Measurements from ENCODE around the gene GRXCR2.

Gene GRXCR2

GRCh38 chr5:145834917-145835847 lies 37.6 kb downstream of the GRXCR2 start, which contains the start of gene PRELID2:
Gene PRELID2 (minus strand): TSS chr5:145835342. CDS start chr5:145835251, 91 bp downstream.
- DNase-seq = peak; percentile 49 to 58

- DNase-seq = no peak
Measured at GRCh38 chr5:145834554-145834916, 38.3 kb downstream of the GRXCR2 start.

GRCh38 chr5:145833631-145834200 lies 39.1 kb downstream of the GRXCR2 start:
- no peak for DNase-seq

GRCh38 chr5:145830594-145830993 lies 42.2 kb downstream of the GRXCR2 start:
- no peak for DNase-seq

DNA sequence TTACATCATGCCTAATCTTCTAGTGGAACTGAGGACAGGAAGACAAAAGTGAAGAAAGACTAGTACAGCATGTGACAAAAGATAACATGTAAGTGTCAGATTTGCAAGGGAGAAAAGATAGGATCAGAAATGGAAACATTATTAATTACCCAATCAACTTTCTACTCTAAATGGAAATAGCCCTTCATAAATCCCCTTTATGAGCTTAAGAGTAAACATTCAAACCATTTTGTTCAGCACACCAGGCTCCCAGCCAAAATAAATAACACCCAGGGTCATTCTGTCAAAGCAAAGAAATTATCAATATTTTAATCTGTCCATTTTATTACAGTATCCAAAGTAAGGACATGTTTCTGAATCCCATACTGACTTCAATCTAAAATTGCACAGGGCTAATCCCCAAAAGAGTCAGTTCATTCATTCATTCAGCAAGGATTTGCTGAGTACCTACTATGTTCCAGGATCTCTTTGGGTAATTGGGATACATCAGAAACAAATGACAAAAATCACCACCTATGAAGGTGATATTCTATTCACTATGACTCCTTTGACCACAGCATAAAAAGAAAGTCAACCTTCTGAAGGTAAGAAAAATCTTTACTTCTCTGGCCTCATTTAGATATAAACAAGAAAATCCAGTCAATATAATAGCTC lies 43.0 kb downstream of the GRXCR2 start:
- no peak for DNase-seq

GRCh38 chr5:145826895-145827674 lies 45.7 kb downstream of the GRXCR2 start:
- DNase-seq = no peak

GRCh38 chr5:145825751-145826180 lies 47.0 kb downstream of the GRXCR2 start:
- no peak for DNase-seq

GRCh38 chr5:145824040-145824439 lies 48.8 kb downstream of the GRXCR2 start:
- DNase-seq = no peak

GRCh38 chr5:145818604-145819003 lies 54.2 kb downstream of the GRXCR2 start:
- DNase-seq = no peak

- no peak for DNase-seq
Measured at GRCh38 chr5:145812877-145813276, 59.9 kb downstream of the GRXCR2 start.

GRCh38 chr5:145811834-145812625 lies 60.8 kb downstream of the GRXCR2 start:
- DNase-seq = no peak

Measured in stimulated activated CD4-positive, alpha-beta T cell treated with anti-CD3 and anti-CD28 coated beads, Interleukin-2, amount 100 ng/mL, for 48 hours (primary cell).